ENCODE measurements around the gene SOCS7.

Gene SOCS7

GRCh38 chr17:38350035-38350434 lies 1.6 kb upstream of the SOCS7 start:
- Histone ChIP-seq H2AFZ (ENCODE audit: low read length, unreplicated experiment) (no peak overlapping the region), H3K36me3 (ENCODE audit: insufficient read depth, low read length) (no peaks in the 10 kb centered on the region), H3K27me3 (ENCODE audit: insufficient read depth, low read length) (no peaks in the 10 kb centered on the region), H3K4me3 (ENCODE audit: low read depth, low read length) (no peak overlapping the region), H3K27ac (ENCODE audit: low read depth, low read length) (no peak overlapping the region), H3K4me1 (ENCODE audit: control insufficient read depth, insufficient read depth, low read length, unreplicated experiment) (peaks cover 13% of the 10 kb centered on the region), H3K79me2 (ENCODE audit: control insufficient read depth, insufficient read depth, low read length, unreplicated experiment) (peaks cover 22% of the 10 kb centered on the region)

- no peaks in the 10 kb centered on the region for H3K36me3 ChIP-seq (ENCODE audit: insufficient read depth, low read length)
- H3K4me3 ChIP-seq (ENCODE audit: low read depth, low read length), result peak overlapping the region; percentile 83
- peak overlapping the region; percentile 64 for H2AFZ ChIP-seq (ENCODE audit: low read length, unreplicated experiment)
- peaks cover 41% of the 10 kb centered on the region for H3K79me2 ChIP-seq (ENCODE audit: control insufficient read depth, insufficient read depth, low read length, unreplicated experiment)
- H3K4me1 ChIP-seq (ENCODE audit: control insufficient read depth, insufficient read depth, low read length, unreplicated experiment), result peaks cover 14% of the 10 kb centered on the region
- no peak overlapping the region for H3K27ac ChIP-seq (ENCODE audit: low read depth, low read length)
- no peaks in the 10 kb centered on the region for H3K27me3 ChIP-seq (ENCODE audit: insufficient read depth, low read length)
These were observed 821 bp downstream of the SOCS7 start for GRCh38 chr17:38352245-38353085.

DNA sequence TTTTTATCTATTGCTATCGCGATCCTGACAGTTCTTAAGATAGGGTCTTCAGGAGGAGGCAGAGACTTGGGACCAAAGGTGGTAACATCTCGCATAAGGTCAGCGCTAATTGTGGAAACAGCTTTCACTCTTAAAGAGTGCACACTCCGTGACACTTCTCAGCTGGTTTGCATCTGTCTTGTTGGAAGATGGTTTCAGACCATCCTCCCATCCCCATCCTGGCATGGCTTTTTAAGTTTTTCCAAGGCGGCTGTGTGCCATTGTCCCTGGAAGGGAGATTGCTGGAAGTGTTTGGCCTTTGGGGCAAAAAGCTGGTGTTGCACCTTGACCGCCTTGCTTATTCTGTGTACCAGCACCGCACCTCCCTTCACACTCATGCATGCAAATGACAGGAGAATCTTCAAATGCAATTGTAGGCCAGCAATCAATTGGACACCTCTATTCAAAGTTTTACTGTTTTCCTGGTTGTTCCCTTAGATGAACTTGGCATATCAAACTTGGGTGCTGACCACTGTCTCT lies 1.5 kb downstream of the SOCS7 start:
- H3K27ac ChIP-seq (ENCODE audit: low read depth, low read length), result no peak overlapping the region
- no peaks in the 10 kb centered on the region for H3K27me3 ChIP-seq (ENCODE audit: insufficient read depth, low read length)
- no peak overlapping the region for H2AFZ ChIP-seq (ENCODE audit: low read length, unreplicated experiment)
- peaks cover 15% of the 10 kb centered on the region for H3K4me1 ChIP-seq (ENCODE audit: control insufficient read depth, insufficient read depth, low read length, unreplicated experiment)
- H3K4me3 ChIP-seq (ENCODE audit: low read depth, low read length), result peak overlapping the region; percentile 83
- peaks cover 47% of the 10 kb centered on the region for H3K79me2 ChIP-seq (ENCODE audit: control insufficient read depth, insufficient read depth, low read length, unreplicated experiment)
- H3K36me3 ChIP-seq (ENCODE audit: insufficient read depth, low read length), result no peaks in the 10 kb centered on the region

DNA sequence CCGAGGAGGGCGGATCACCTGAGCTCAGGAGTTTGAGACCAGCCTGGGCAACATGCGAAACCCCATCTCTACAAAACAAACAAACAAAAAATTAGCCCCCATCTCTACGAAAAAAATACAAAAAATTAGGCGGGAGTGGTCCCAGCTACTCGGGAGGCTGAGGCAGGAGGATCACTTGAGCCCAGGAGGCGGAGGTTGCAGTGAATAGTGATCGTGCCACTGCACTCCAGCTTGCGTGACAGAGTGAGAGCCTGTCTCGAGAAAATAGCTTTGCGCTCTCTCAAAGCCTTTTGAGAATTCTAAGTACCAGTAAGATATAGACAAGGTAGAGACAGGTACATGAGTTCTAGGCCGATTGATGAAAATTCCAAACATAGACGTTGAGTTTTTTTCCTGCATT lies 2.0 kb downstream of the SOCS7 start:
- H3K4me3 ChIP-seq (ENCODE audit: low read depth, low read length), result peak overlapping the region; percentile 83
- no peaks in the 10 kb centered on the region for H3K27me3 ChIP-seq (ENCODE audit: insufficient read depth, low read length)
- peaks cover 50% of the 10 kb centered on the region for H3K79me2 ChIP-seq (ENCODE audit: control insufficient read depth, insufficient read depth, low read length, unreplicated experiment)
- no peaks in the 10 kb centered on the region for H3K36me3 ChIP-seq (ENCODE audit: insufficient read depth, low read length)
- no peak overlapping the region for H3K27ac ChIP-seq (ENCODE audit: low read depth, low read length)
- H2AFZ ChIP-seq (ENCODE audit: low read length, unreplicated experiment), result no peak overlapping the region
- peaks cover 15% of the 10 kb centered on the region for H3K4me1 ChIP-seq (ENCODE audit: control insufficient read depth, insufficient read depth, low read length, unreplicated experiment)

DNA sequence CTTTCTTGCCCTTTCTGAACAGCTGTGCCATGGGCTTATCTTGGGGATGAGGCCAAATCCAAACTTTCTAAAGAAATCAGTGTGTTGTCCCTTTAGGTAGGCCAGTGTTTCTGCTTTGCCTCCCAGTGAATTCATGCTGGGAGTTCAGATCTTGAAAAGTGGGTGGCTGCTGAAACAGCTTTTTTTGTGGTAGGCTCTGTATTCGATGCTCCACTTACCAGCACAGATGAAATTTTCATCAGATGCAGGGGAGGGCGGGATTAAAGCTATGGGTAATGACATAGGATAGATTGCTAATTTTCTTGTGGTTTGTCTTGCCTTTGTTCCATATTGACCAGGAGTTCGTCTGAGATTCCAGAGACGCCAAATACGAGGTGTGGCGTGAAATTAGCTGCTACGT lies 2.8 kb downstream of the SOCS7 start:
- Histone ChIP-seq H3K4me3 (ENCODE audit: low read depth, low read length) (peak overlapping the region; percentile 83; the same call in 1 of the 2 replicates), H3K27ac (ENCODE audit: low read depth, low read length) (no peak overlapping the region), H3K27me3 (ENCODE audit: insufficient read depth, low read length) (no peaks in the 10 kb centered on the region), H3K79me2 (ENCODE audit: control insufficient read depth, insufficient read depth, low read length, unreplicated experiment) (peaks cover 51% of the 10 kb centered on the region), H3K4me1 (ENCODE audit: control insufficient read depth, insufficient read depth, low read length, unreplicated experiment) (peaks cover 15% of the 10 kb centered on the region), H3K36me3 (ENCODE audit: insufficient read depth, low read length) (no peaks in the 10 kb centered on the region), H2AFZ (ENCODE audit: low read length, unreplicated experiment) (no peak overlapping the region)

GRCh38 chr17:38355251-38355650 lies 3.6 kb downstream of the SOCS7 start:
- no peak overlapping the region for H3K27ac ChIP-seq (ENCODE audit: low read depth, low read length)
- no peak overlapping the region for H3K4me3 ChIP-seq (ENCODE audit: low read depth, low read length)
- peaks cover 51% of the 10 kb centered on the region for H3K79me2 ChIP-seq (ENCODE audit: control insufficient read depth, insufficient read depth, low read length, unreplicated experiment)

GRCh38 chr17:38357486-38358123 lies 6.0 kb downstream of the SOCS7 start:
- H2AFZ ChIP-seq (ENCODE audit: low read length, unreplicated experiment), result no peak overlapping the region
- H3K27ac ChIP-seq (ENCODE audit: low read depth, low read length), result no peak overlapping the region
- H3K4me3 ChIP-seq (ENCODE audit: low read depth, low read length), result no peak overlapping the region
- H3K36me3 ChIP-seq (ENCODE audit: insufficient read depth, low read length), result no peaks in the 10 kb centered on the region
- H3K79me2 ChIP-seq (ENCODE audit: control insufficient read depth, insufficient read depth, low read length, unreplicated experiment), result peaks cover 53% of the 10 kb centered on the region
- H3K4me1 ChIP-seq (ENCODE audit: control insufficient read depth, insufficient read depth, low read length, unreplicated experiment), result peaks cover 15% of the 10 kb centered on the region
- H3K27me3 ChIP-seq (ENCODE audit: insufficient read depth, low read length), result no peaks in the 10 kb centered on the region

More at GRCh38 chr17:38355251-38355650, 3.6 kb downstream of the SOCS7 start:
- Histone ChIP-seq H3K4me1 (ENCODE audit: control insufficient read depth, insufficient read depth, low read length, unreplicated experiment) (peaks cover 15% of the 10 kb centered on the region), H3K36me3 (ENCODE audit: insufficient read depth, low read length) (no peaks in the 10 kb centered on the region), H3K27me3 (ENCODE audit: insufficient read depth, low read length) (no peaks in the 10 kb centered on the region), H2AFZ (ENCODE audit: low read length, unreplicated experiment) (no peak overlapping the region)

- no peaks in the 10 kb centered on the region for H3K36me3 ChIP-seq (ENCODE audit: insufficient read depth, low read length)
- no peak overlapping the region for H2AFZ ChIP-seq (ENCODE audit: low read length, unreplicated experiment)
- H3K4me3 ChIP-seq (ENCODE audit: low read depth, low read length), result no peak overlapping the region
- no peaks in the 10 kb centered on the region for H3K27me3 ChIP-seq (ENCODE audit: insufficient read depth, low read length)
- no peak overlapping the region for H3K27ac ChIP-seq (ENCODE audit: low read depth, low read length)
- peaks cover 8% of the 10 kb centered on the region for H3K4me1 ChIP-seq (ENCODE audit: control insufficient read depth, insufficient read depth, low read length, unreplicated experiment)
- H3K79me2 ChIP-seq (ENCODE audit: control insufficient read depth, insufficient read depth, low read length, unreplicated experiment), result peaks cover 42% of the 10 kb centered on the region
These were observed 7.2 kb downstream of the SOCS7 start for GRCh38 chr17:38358586-38359513.

DNA sequence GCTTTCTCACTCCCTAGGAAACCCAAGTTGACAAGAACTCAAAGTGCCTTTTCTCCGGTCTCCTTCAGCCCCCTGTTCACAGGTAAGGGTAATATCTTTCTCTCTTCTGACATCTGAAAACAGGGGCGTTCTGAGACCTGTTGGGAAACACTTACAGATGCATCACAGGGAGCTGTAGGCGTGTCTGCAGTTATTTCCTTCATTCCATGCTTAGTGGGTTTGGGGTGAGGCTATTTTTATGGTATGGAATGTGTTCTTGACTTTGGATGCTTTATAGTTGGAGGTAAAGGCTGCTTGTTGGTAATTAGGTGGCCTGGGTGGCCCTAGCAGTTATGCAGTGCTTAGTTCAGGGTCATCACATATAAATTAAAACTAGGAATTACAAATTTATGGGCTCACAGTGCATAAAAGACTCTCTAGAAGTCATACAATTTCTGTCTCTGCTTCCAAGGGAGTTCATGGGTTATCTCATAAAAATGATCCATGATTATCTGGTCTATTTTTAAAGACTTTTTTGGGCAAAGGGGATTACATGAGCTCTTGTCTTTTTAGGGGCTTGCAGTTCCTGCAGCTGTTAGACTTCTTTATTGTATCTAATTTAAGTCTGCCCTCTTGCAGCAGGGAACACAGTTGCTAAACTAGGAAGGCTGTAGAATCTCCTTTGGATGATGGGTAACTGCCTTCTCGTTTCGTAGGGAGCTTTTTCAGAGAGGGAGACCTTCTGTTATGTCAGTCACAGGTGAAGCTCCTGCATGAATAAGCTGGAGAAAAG lies 10.2 kb downstream of the SOCS7 start:
- Histone ChIP-seq H2AFZ (ENCODE audit: low read length, unreplicated experiment) (no peak overlapping the region), H3K36me3 (ENCODE audit: insufficient read depth, low read length) (no peaks in the 10 kb centered on the region), H3K4me3 (ENCODE audit: low read depth, low read length) (no peak overlapping the region), H3K79me2 (ENCODE audit: control insufficient read depth, insufficient read depth, low read length, unreplicated experiment) (peaks cover 19% of the 10 kb centered on the region), H3K27ac (ENCODE audit: low read depth, low read length) (no peak overlapping the region), H3K27me3 (ENCODE audit: insufficient read depth, low read length) (no peaks in the 10 kb centered on the region), H3K4me1 (ENCODE audit: control insufficient read depth, insufficient read depth, low read length, unreplicated experiment) (peaks cover 2% of the 10 kb centered on the region)

GRCh38 chr17:38363016-38363415 lies 11.4 kb downstream of the SOCS7 start:
- H3K4me1 ChIP-seq (ENCODE audit: control insufficient read depth, insufficient read depth, low read length, unreplicated experiment), result no peaks in the 10 kb centered on the region
- H3K27me3 ChIP-seq (ENCODE audit: insufficient read depth, low read length), result no peaks in the 10 kb centered on the region
- no peak overlapping the region for H3K4me3 ChIP-seq (ENCODE audit: low read depth, low read length)
- no peaks in the 10 kb centered on the region for H3K36me3 ChIP-seq (ENCODE audit: insufficient read depth, low read length)
- no peak overlapping the region for H2AFZ ChIP-seq (ENCODE audit: low read length, unreplicated experiment)
- no peak overlapping the region for H3K27ac ChIP-seq (ENCODE audit: low read depth, low read length)
- peaks cover 8% of the 10 kb centered on the region for H3K79me2 ChIP-seq (ENCODE audit: control insufficient read depth, insufficient read depth, low read length, unreplicated experiment)

Data from ACC112 (cell line).